GM12873 (cell line): ENCODE measurements around the gene GALNT2.

Source experiments
- CTCF ChIP-seq: IDR thresholded peaks from 2 replicates; pipeline ENCODE4 v1.5.1; 2012; ENCODE audit warnings: low read depth, mild to moderate bottlenecking, moderate library complexity, low read length, control low read depth; ENCODE audit not compliant: insufficient read depth; ENCODE audit errors: missing control alignments

GALNT2 gene

GRCh38 chr1:230066466-230067404 lies at the start of gene GALNT2:
GALNT2 (plus strand) TSS chr1:230067238; CDS start chr1:230067281, 43 bp downstream.
- no peak for TF ChIP-seq CTCF

GRCh38 chr1:230020451-230020850 lies 46.6 kb upstream of the GALNT2 start:
- no peak for TF ChIP-seq CTCF

- no peak for TF ChIP-seq CTCF
Observed at GRCh38 chr1:230022666-230023380, 44.2 kb upstream of the GALNT2 start.

GRCh38 chr1:230025686-230026085 lies 41.4 kb upstream of the GALNT2 start:
- no peak for TF ChIP-seq CTCF

GRCh38 chr1:230026139-230026538 lies 40.9 kb upstream of the GALNT2 start:
- no peak for TF ChIP-seq CTCF

- TF ChIP-seq CTCF = no peak
Observed at GRCh38 chr1:230026572-230026971, 40.5 kb upstream of the GALNT2 start.

GRCh38 chr1:230028602-230029223 lies 38.3 kb upstream of the GALNT2 start:
- no peak for TF ChIP-seq CTCF
